ENCODE results near the gene KCNJ10.

The KCNJ10 gene

GRCh38 chr1:159978107-159978398 is 91.9 kb downstream of the KCNJ10 start:
- Histone ChIP-seq H3K4me1 (ENCODE audit: low read length) (no peaks in the 10 kb centered on the region), H3K9ac (ENCODE audit: low read length) (no peak overlapping the region), H3F3A (ENCODE audit: insufficient read depth, low read length) (no peaks in the 10 kb centered on the region), H3K36me3 (replicated peaks; ENCODE audit: insufficient read depth, low read length) (no peaks in the 10 kb centered on the region), H3K27ac (ENCODE audit: low read length) (no peak overlapping the region), H3K79me2 (ENCODE audit: low read length) (no peaks in the 10 kb centered on the region), H4K20me1 (ENCODE audit: insufficient read depth, low read length) (no peaks in the 10 kb centered on the region), H2AFZ (ENCODE audit: low read length) (no peak overlapping the region), H3K4me3 (ENCODE audit: low read length) (no peak overlapping the region), H3K27me3 (replicated peaks; ENCODE audit: insufficient read depth, low read length) (no peaks in the 10 kb centered on the region; the same call in 1 of the 2 replicates), H3K9me2 (replicated peaks; ENCODE audit: insufficient read depth, low read length) (no peaks in the 10 kb centered on the region), H3K4me2 (ENCODE audit: low read depth, low read length) (no peak overlapping the region), H3K9me3 (replicated peaks; ENCODE audit: insufficient read depth, low read length) (no peaks in the 10 kb centered on the region)
- TF ChIP-seq EZH2phosphoT487 (IDR thresholded peaks at IDR 0.05; ENCODE audit: low read length) (no peak), EZH2 (optimal IDR thresholded peaks at IDR 0.05; ENCODE audit: low read depth, low read length) (no peak), CTCF (IDR thresholded peaks at IDR 0.05; ENCODE audit: low read length) (no peak)
- DNase-seq = no peak

- H3K4me3 ChIP-seq (ENCODE audit: low read length) = no peak overlapping the region
- no peak overlapping the region for H3K9ac ChIP-seq (ENCODE audit: low read length)
- no peak overlapping the region for H3K4me2 ChIP-seq (ENCODE audit: low read depth, low read length)
- no peak overlapping the region for H3K27ac ChIP-seq (ENCODE audit: low read length)
- H2AFZ ChIP-seq (ENCODE audit: low read length) = no peak overlapping the region
- H3K79me2 ChIP-seq (ENCODE audit: low read length) = no peaks in the 10 kb centered on the region
- no peaks in the 10 kb centered on the region for H3K9me2 ChIP-seq (replicated peaks; ENCODE audit: insufficient read depth, low read length)
- no peak for DNase-seq
- no peaks in the 10 kb centered on the region for H3K36me3 ChIP-seq (replicated peaks; ENCODE audit: insufficient read depth, low read length)
- no peaks in the 10 kb centered on the region for H3F3A ChIP-seq (ENCODE audit: insufficient read depth, low read length)
- no peaks in the 10 kb centered on the region; the same call in 1 of the 2 replicates for H3K27me3 ChIP-seq (replicated peaks; ENCODE audit: insufficient read depth, low read length)
- no peak for TF ChIP-seq EZH2phosphoT487 (IDR thresholded peaks at IDR 0.05; ENCODE audit: low read length)
- no peak for TF ChIP-seq CTCF (IDR thresholded peaks at IDR 0.05; ENCODE audit: low read length)
- TF ChIP-seq EZH2 (optimal IDR thresholded peaks at IDR 0.05; ENCODE audit: low read depth, low read length) = no peak
- no peaks in the 10 kb centered on the region for H3K9me3 ChIP-seq (replicated peaks; ENCODE audit: insufficient read depth, low read length)
- no peaks in the 10 kb centered on the region for H4K20me1 ChIP-seq (ENCODE audit: insufficient read depth, low read length)
- no peaks in the 10 kb centered on the region for H3K4me1 ChIP-seq (ENCODE audit: low read length)
Measured at GRCh38 chr1:159977364-159978106, 92.4 kb downstream of the KCNJ10 start.

- no peaks in the 10 kb centered on the region for H3F3A ChIP-seq (ENCODE audit: insufficient read depth, low read length)
- H3K27me3 ChIP-seq (replicated peaks; ENCODE audit: insufficient read depth, low read length) = no peaks in the 10 kb centered on the region
- no peak overlapping the region for H2AFZ ChIP-seq (ENCODE audit: low read length)
- TF ChIP-seq EZH2 (optimal IDR thresholded peaks at IDR 0.05; ENCODE audit: low read depth, low read length) = no peak
- no peak for TF ChIP-seq EZH2phosphoT487 (IDR thresholded peaks at IDR 0.05; ENCODE audit: low read length)
- TF ChIP-seq CTCF (IDR thresholded peaks at IDR 0.05; ENCODE audit: low read length) = no peak
- no peaks in the 10 kb centered on the region for H3K4me1 ChIP-seq (ENCODE audit: low read length)
- no peak overlapping the region for H3K27ac ChIP-seq (ENCODE audit: low read length)
- no peaks in the 10 kb centered on the region for H3K9me3 ChIP-seq (replicated peaks; ENCODE audit: insufficient read depth, low read length)
- H3K36me3 ChIP-seq (replicated peaks; ENCODE audit: insufficient read depth, low read length) = no peaks in the 10 kb centered on the region
- H4K20me1 ChIP-seq (ENCODE audit: insufficient read depth, low read length) = no peaks in the 10 kb centered on the region
- no peak overlapping the region for H3K4me2 ChIP-seq (ENCODE audit: low read depth, low read length)
- no peak for DNase-seq
- H3K4me3 ChIP-seq (ENCODE audit: low read length) = no peak overlapping the region
- no peak overlapping the region for H3K9ac ChIP-seq (ENCODE audit: low read length)
- H3K79me2 ChIP-seq (ENCODE audit: low read length) = no peaks in the 10 kb centered on the region
- H3K9me2 ChIP-seq (replicated peaks; ENCODE audit: insufficient read depth, low read length) = no peaks in the 10 kb centered on the region
Measured at GRCh38 chr1:159974350-159974965, 95.5 kb downstream of the KCNJ10 start.

Data from MM.1S (cell line).